LNCAP (cell line): ENCODE results near the gene SPAG9.

Source experiments
- TF ChIP-seq, protein P1 (sequence below): fragments of 450-650 bp; IDR thresholded peaks from 2 replicates; pipeline ENCODE4 v1.5.1; 2017; ENCODE audit warnings: mild to moderate bottlenecking

Gene SPAG9

GRCh38 chr17:50955667-50956120 lies 165.0 kb downstream of the SPAG9 start:
- TF ChIP-seq, protein P1, sequence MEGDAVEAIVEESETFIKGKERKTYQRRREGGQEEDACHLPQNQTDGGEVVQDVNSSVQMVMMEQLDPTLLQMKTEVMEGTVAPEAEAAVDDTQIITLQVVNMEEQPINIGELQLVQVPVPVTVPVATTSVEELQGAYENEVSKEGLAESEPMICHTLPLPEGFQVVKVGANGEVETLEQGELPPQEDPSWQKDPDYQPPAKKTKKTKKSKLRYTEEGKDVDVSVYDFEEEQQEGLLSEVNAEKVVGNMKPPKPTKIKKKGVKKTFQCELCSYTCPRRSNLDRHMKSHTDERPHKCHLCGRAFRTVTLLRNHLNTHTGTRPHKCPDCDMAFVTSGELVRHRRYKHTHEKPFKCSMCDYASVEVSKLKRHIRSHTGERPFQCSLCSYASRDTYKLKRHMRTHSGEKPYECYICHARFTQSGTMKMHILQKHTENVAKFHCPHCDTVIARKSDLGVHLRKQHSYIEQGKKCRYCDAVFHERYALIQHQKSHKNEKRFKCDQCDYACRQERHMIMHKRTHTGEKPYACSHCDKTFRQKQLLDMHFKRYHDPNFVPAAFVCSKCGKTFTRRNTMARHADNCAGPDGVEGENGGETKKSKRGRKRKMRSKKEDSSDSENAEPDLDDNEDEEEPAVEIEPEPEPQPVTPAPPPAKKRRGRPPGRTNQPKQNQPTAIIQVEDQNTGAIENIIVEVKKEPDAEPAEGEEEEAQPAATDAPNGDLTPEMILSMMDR = no peak

DNA sequence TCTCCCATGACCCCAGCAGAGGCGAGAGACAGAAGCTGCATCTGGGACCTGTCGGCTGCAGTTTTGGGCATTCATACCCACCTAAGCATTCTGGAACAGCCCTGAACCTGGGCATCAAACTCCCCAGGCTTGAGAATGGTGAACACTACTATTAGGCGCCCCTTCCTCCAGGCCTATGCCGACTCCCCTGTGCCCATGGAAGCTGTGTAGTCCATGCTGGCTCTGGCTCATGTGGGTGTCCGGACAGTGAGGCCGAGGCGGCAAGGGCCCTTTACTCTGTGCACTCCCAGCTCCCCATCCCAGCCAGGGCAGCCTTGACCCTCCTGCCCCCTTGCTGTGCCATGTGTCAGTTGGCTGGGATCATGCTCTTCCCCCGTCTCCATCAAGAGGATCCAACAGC lies 165.5 kb downstream of the SPAG9 start:
- TF ChIP-seq, protein P1 = no peak

- TF ChIP-seq, protein P1 = no peak
These were observed 166.0 kb downstream of the SPAG9 start for GRCh38 chr17:50954641-50955121.

DNA sequence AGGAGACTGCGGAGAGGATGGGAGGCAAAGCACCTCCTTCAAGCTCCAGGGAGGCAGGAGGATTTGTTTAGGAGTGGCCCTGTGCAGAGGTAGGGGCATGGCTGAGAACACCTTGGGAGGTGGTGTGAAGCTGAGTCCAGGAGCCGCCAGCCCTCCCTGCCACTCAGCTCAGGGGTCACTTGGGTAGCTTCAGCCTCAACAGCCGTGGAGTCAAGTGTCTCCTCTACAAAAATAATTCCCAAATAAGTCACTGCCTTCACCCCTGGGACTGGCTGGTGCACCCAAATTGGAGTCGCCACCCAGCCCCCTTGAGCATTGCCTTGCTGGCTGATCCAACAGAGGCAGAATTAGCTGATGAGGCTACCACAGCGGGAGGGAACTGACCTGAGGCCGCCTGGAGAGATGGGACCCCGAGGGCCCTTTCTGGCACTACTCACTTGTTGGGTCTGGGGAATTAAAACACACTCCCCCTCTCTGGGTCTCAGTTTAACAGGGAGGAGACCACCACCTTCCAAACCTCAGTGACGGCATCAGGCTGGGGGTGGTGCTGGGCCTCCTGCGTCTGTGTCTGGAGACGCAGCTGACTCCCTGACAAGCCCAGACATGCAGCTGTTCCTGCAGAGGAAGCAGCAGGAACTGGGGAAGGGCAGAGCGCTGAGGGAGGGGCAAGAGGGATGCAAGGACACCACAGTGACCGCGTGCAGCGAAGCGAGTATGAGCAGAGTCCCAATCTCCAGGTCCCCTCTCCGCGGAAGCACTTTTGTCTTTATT lies 166.7 kb downstream of the SPAG9 start:
- TF ChIP-seq, protein P1 = no peak

GRCh38 chr17:50953518-50953830 lies 167.2 kb downstream of the SPAG9 start:
- TF ChIP-seq, protein P1 = no peak

- TF ChIP-seq, protein P1 = no peak
These were observed 167.8 kb downstream of the SPAG9 start for GRCh38 chr17:50952889-50953288.

GRCh38 chr17:50952013-50952412 lies 168.7 kb downstream of the SPAG9 start:
- TF ChIP-seq, protein P1 = no peak
